GM23248 (cell line): Measurements from ENCODE around the gene GALNT13. TPM values are rescaled to one million over a fixed set of nuclear protein-coding genes. Genes with fewer than 3 reads are reported as not detected.
A peak's percentile ranks its signal among the peaks of the same experiment; 100 is the strongest.

Experiments
- DNase-seq: peaks from one replicate; pipeline ENCODE4 v3.0.0-alpha.2; 2015
- H2AFZ ChIP-seq: fragments of 200-600 bp; sonication (generic); 2 replicates; pipeline ENCODE4 v1.6.1; 2016; ENCODE audit warnings: antibody characterized with exemption
- H3F3A ChIP-seq: fragments of 200-600 bp; sonication (generic); 2 replicates; pipeline ENCODE4 v1.6.1; 2016; ENCODE audit warnings: mild to moderate bottlenecking, antibody characterized with exemption, mixed run types; ENCODE audit not compliant: insufficient read depth
- H3K27ac ChIP-seq: fragments of 200-600 bp; sonication (generic); 2 replicates; pipeline ENCODE4 v1.5.1; 2016; ENCODE audit warnings: mild to moderate bottlenecking
- H3K27me3 ChIP-seq: fragments of 200-600 bp; sonication (generic); replicated peaks from 2 replicates; pipeline ENCODE4 v1.6.1; 2016; ENCODE audit warnings: mild to moderate bottlenecking; ENCODE audit not compliant: insufficient read depth
- H3K36me3 ChIP-seq: fragments of 200-600 bp; sonication (generic); 2 replicates; pipeline ENCODE4 v1.6.1; 2016; ENCODE audit warnings: low read depth, mild to moderate bottlenecking
- H3K4me1 ChIP-seq: fragments of 200-600 bp; sonication (generic); 2 replicates; pipeline ENCODE4 v1.6.1; 2016; ENCODE audit warnings: mild to moderate bottlenecking; ENCODE audit not compliant: insufficient read depth
- H3K4me2 ChIP-seq: fragments of 200-600 bp; sonication (generic); one replicate; pipeline ENCODE4 v1.6.1; 2016; ENCODE audit warnings: mild to moderate bottlenecking; ENCODE audit not compliant: unreplicated experiment
- H3K4me3 ChIP-seq: fragments of 200-600 bp; sonication (generic); 2 replicates; pipeline ENCODE4 v1.5.1; 2016; ENCODE audit warnings: mild to moderate bottlenecking
- H3K79me2 ChIP-seq: fragments of 200-600 bp; sonication (generic); 2 replicates; pipeline ENCODE4 v1.6.1; 2016; ENCODE audit warnings: mild to moderate bottlenecking; ENCODE audit not compliant: insufficient read depth
- H3K9ac ChIP-seq: fragments of 200-600 bp; sonication (generic); 2 replicates; pipeline ENCODE4 v1.6.1; 2016; ENCODE audit warnings: mild to moderate bottlenecking
- H3K9me2 ChIP-seq: fragments of 200-600 bp; sonication (generic); 2 replicates; pipeline ENCODE4 v1.6.1; 2016; ENCODE audit warnings: mixed run types, mild to moderate bottlenecking, moderate library complexity; ENCODE audit not compliant: insufficient read depth
- H3K9me3 ChIP-seq: fragments of 200-600 bp; sonication (generic); one replicate; pipeline ENCODE4 v1.6.1; 2017; ENCODE audit warnings: low read depth
- H4K20me1 ChIP-seq: fragments of 200-600 bp; sonication (generic); 2 replicates; pipeline ENCODE4 v1.6.0; 2016; ENCODE audit not compliant: insufficient read depth
- EZH2 ChIP-seq: fragments of 200-600 bp; sonication (generic); IDR thresholded peaks from 2 replicates; pipeline ENCODE4 v1.6.1; 2018; ENCODE audit warnings: antibody characterized with exemption, mild to moderate bottlenecking; ENCODE audit not compliant: insufficient read depth, poor library complexity, severe bottlenecking
- EZH2phosphoT487 ChIP-seq: fragments of 200-600 bp; sonication (generic); IDR thresholded peaks from 2 replicates; pipeline ENCODE4 v1.6.1; 2018; ENCODE audit warnings: antibody characterized with exemption, moderate library complexity, mild to moderate bottlenecking, low read depth; ENCODE audit not compliant: insufficient read depth
- WGBS, 2 experiments: methylation state at CpG; one replicate each; pipeline ENCODE4 v1.1.6; 2015 to 2017; ENCODE audit warnings: low lambda C conversion rate in 2 of 2, low coverage in 1 of 2; ENCODE audit errors: missing lambda C conversion rate in 2 of 2; 5-methylcytosine and 5-hydroxymethylcytosine counted together
- in situ Hi-C: fragments of 300-500 bp; cut with MboI; formaldehyde crosslinking; loops from 2 replicates; pipeline ENCODE4 v1.15.0; 2020
- polyA plus RNA-seq: library from polyadenylated mRNA; unstranded; fragments of >200 nt; fragmentation: Nextera tagmentation; extraction: Ambion mirVana; gene quantifications from 2 replicates; pipeline ENCODE4 v1.2.1, GENCODE V29; 2016
- total RNA-seq: library from RNA; depleted of rRNA; stranded (reverse); fragments of >200 nt; shearing (Covaris generic); gene quantifications from 2 replicates; pipeline ENCODE4 v1.2.3, GENCODE V29; 2014

GALNT13 gene
- total and polyA plus RNA-seq, 2 experiments from 2014 or later, result 0.11 TPM; not detected in 1

DNA sequence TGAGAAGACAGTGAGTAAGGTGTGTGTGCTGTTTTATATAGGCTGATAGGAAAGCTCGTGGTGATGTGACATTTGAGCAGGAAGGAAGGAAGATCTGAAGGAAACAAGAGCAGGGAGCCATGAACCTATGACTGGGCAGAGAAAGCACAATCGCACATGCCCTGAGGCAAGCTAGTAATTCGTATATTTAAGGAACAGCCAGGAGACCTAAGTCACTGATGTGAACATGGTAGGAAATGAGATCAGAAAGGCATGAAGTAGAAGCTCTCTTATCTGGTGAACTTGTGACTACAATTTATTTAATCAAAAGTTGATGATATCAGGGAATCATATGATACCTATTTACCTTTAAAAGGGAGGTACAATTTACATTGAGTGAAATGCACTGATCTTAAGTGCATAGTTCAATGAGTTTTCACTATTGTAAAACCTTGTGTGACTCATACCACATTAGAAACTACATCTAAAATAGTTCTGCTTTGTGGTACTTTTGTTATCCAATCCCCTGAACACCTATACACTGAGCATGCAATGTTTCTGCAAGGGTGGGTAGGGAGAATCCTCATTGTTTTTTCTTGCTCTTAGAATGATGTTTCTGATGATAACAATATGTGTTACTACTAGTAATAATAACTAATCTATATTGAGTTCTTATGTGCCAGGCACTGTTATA is 67.5 kb downstream of the GALNT13 start:
- H4K20me1 ChIP-seq, result no peaks in the 10 kb centered on the region
- H3K4me2 ChIP-seq, result no peak overlapping the region
- no peak overlapping the region for H2AFZ ChIP-seq
- no peaks in the 10 kb centered on the region for H3K79me2 ChIP-seq
- no peaks in the 10 kb centered on the region for H3K36me3 ChIP-seq
- no peak overlapping the region for H3K9ac ChIP-seq
- H3K27me3 ChIP-seq, result no peaks in the 10 kb centered on the region
- 48 to 51% methylated on average over 3 of the region's 3 CpGs for WGBS, 2 experiments
- in situ Hi-C loops, result no loop called here
- no peaks in the 10 kb centered on the region for H3K4me1 ChIP-seq
- H3K9me3 ChIP-seq, result no peaks in the 10 kb centered on the region
- no peaks in the 10 kb centered on the region for H3K9me2 ChIP-seq
- DNase-seq, result no peak
- H3K27ac ChIP-seq, result no peak overlapping the region
- H3K4me3 ChIP-seq, result no peak overlapping the region
- no peaks in the 10 kb centered on the region for H3F3A ChIP-seq
- no peak for TF ChIP-seq EZH2phosphoT487
- TF ChIP-seq EZH2, result no peak

- H3K4me1 ChIP-seq, result no peaks in the 10 kb centered on the region
- in situ Hi-C loops, result no loop called here
- no peaks in the 10 kb centered on the region for H3K9me2 ChIP-seq
- no peaks in the 10 kb centered on the region for H3F3A ChIP-seq
- no peak overlapping the region for H3K4me3 ChIP-seq
- no peaks in the 10 kb centered on the region for H3K79me2 ChIP-seq
- peak; percentile 33 for DNase-seq
- WGBS, 2 experiments, result 30 to 33% methylated on average over 3 of the region's 3 CpGs
- H3K27ac ChIP-seq, result no peak overlapping the region
- H3K36me3 ChIP-seq, result no peaks in the 10 kb centered on the region
- no peak overlapping the region for H3K4me2 ChIP-seq
- no peaks in the 10 kb centered on the region for H3K9me3 ChIP-seq
- H3K27me3 ChIP-seq, result no peaks in the 10 kb centered on the region
- no peak overlapping the region for H2AFZ ChIP-seq
- no peaks in the 10 kb centered on the region for H4K20me1 ChIP-seq
- H3K9ac ChIP-seq, result no peak overlapping the region
- TF ChIP-seq EZH2, result no peak
- TF ChIP-seq EZH2phosphoT487, result no peak
Observed at GRCh38 chr2:153940511-153940910, 68.8 kb downstream of the GALNT13 start.

GRCh38 chr2:153944800-153945199 is 73.1 kb downstream of the GALNT13 start:
- no peak for TF ChIP-seq EZH2phosphoT487
- no peak for TF ChIP-seq EZH2
- H3K9me2 ChIP-seq, result no peaks in the 10 kb centered on the region
- H3K4me1 ChIP-seq, result no peaks in the 10 kb centered on the region
- H3K9me3 ChIP-seq, result no peaks in the 10 kb centered on the region
- H3K4me3 ChIP-seq, result no peak overlapping the region
- 54 to 57% methylated on average over 8 of the region's 8 CpGs for WGBS, 2 experiments
- H3K27ac ChIP-seq, result no peak overlapping the region
- H3F3A ChIP-seq, result no peaks in the 10 kb centered on the region
- H2AFZ ChIP-seq, result no peak overlapping the region
- no peaks in the 10 kb centered on the region for H4K20me1 ChIP-seq
- H3K36me3 ChIP-seq, result no peaks in the 10 kb centered on the region
- no peak for DNase-seq
- H3K9ac ChIP-seq, result no peak overlapping the region
- no peak overlapping the region for H3K4me2 ChIP-seq
- in situ Hi-C loops, result no loop called here
- no peaks in the 10 kb centered on the region for H3K27me3 ChIP-seq
- no peaks in the 10 kb centered on the region for H3K79me2 ChIP-seq

DNA sequence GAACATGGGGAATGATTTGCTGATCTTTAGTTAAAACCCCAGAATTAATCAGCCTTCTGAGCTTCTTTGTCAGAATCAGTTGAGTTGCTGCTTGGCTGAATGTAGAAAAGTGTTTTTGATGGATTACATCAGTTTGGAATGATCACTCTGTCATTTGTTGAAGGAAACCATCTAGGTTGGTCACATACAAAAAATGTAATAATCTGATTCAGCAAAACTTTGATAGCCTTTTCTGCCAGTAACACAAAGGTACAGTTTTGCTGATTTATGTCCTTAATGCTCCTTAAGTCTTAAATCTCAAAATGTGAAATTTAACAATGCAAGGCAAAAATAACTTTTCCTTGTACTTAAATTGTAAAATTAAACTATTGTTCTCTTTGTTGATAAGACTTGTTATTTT is 74.3 kb downstream of the GALNT13 start:
- no peak overlapping the region for H3K9ac ChIP-seq
- H4K20me1 ChIP-seq, result no peaks in the 10 kb centered on the region
- no peak for DNase-seq
- H3K4me1 ChIP-seq, result no peaks in the 10 kb centered on the region
- H3K36me3 ChIP-seq, result no peaks in the 10 kb centered on the region
- H3K9me2 ChIP-seq, result no peaks in the 10 kb centered on the region
- no peaks in the 10 kb centered on the region for H3K27me3 ChIP-seq
- H2AFZ ChIP-seq, result no peak overlapping the region
- TF ChIP-seq EZH2phosphoT487, result no peak
- no peaks in the 10 kb centered on the region for H3K9me3 ChIP-seq
- H3F3A ChIP-seq, result no peaks in the 10 kb centered on the region
- in situ Hi-C loops, result no loop called here
- no peak overlapping the region for H3K27ac ChIP-seq
- H3K4me2 ChIP-seq, result no peak overlapping the region
- H3K79me2 ChIP-seq, result no peaks in the 10 kb centered on the region
- H3K4me3 ChIP-seq, result no peak overlapping the region

- Histone ChIP-seq H3K9me3 (no peaks in the 10 kb centered on the region), H4K20me1 (no peaks in the 10 kb centered on the region), H3K4me1 (no peaks in the 10 kb centered on the region), H3K27ac (no peak overlapping the region), H3K79me2 (no peaks in the 10 kb centered on the region), H2AFZ (no peak overlapping the region), H3F3A (no peaks in the 10 kb centered on the region), H3K36me3 (no peaks in the 10 kb centered on the region), H3K27me3 (no peaks in the 10 kb centered on the region), H3K4me2 (no peak overlapping the region), H3K4me3 (no peak overlapping the region), H3K9me2 (no peaks in the 10 kb centered on the region), H3K9ac (no peak overlapping the region)
- in situ Hi-C loops, result no loop called here
- DNase-seq, result no peak
- TF ChIP-seq EZH2, result no peak
Observed at GRCh38 chr2:153953761-153954160, 82.0 kb downstream of the GALNT13 start.
